IgD-negative memory B cell (primary cell): Measurements from ENCODE around the gene FRMPD2. TPM values are rescaled to one million over a fixed set of nuclear protein-coding genes. Genes with fewer than 3 reads are reported as not detected.
"Not testable (repeated sequence)": the region's sequence is repeated elsewhere in the genome, so short reads cannot be mapped to it uniquely, and the experiment has no call there.

Experiments used
- H3K27ac Mint-ChIP-seq, 3 donors: one replicate each; pipeline ENCODE4 v1.8.0; 2020 to 2022; ENCODE audit warnings: mild to moderate bottlenecking in 3 of 3, mixed read lengths in 3 of 3, moderate library complexity in 1 of 3
- H3K27me3 Mint-ChIP-seq: one replicate; pipeline ENCODE4 v1.8.0; 2021; ENCODE audit warnings: mixed read lengths
- H3K36me3 Mint-ChIP-seq: one replicate; pipeline ENCODE4 v1.8.0; 2020; ENCODE audit warnings: mild to moderate bottlenecking, mixed read lengths
- H3K4me1 Mint-ChIP-seq, 3 donors: one replicate each; pipeline ENCODE4 v1.8.0; 2020 to 2022; ENCODE audit warnings: mixed read lengths in 3 of 3, mild to moderate bottlenecking in 1 of 3
- H3K4me3 Mint-ChIP-seq, 4 donors: one replicate each; pipeline ENCODE4 v1.8.0; 2020 to 2022; ENCODE audit warnings: mild to moderate bottlenecking in 4 of 4, mixed read lengths in 4 of 4, moderate library complexity in 3 of 4
- H3K9me3 Mint-ChIP-seq, 3 donors: one replicate each; pipeline ENCODE4 v1.8.0; 2020 to 2021; ENCODE audit warnings: mixed read lengths in 3 of 3, mild to moderate bottlenecking in 1 of 3
- polyA plus RNA-seq: library from polyadenylated mRNA; unstranded; fragments of 300-500 nt; fragmentation: Illumina TruSeq; gene quantifications from one replicate; pipeline ENCODE4 v1.2.3, GENCODE V29; 2021

Gene FRMPD2
- polyA plus RNA-seq, 1 donor from 2014 or later: not detected

DNA sequence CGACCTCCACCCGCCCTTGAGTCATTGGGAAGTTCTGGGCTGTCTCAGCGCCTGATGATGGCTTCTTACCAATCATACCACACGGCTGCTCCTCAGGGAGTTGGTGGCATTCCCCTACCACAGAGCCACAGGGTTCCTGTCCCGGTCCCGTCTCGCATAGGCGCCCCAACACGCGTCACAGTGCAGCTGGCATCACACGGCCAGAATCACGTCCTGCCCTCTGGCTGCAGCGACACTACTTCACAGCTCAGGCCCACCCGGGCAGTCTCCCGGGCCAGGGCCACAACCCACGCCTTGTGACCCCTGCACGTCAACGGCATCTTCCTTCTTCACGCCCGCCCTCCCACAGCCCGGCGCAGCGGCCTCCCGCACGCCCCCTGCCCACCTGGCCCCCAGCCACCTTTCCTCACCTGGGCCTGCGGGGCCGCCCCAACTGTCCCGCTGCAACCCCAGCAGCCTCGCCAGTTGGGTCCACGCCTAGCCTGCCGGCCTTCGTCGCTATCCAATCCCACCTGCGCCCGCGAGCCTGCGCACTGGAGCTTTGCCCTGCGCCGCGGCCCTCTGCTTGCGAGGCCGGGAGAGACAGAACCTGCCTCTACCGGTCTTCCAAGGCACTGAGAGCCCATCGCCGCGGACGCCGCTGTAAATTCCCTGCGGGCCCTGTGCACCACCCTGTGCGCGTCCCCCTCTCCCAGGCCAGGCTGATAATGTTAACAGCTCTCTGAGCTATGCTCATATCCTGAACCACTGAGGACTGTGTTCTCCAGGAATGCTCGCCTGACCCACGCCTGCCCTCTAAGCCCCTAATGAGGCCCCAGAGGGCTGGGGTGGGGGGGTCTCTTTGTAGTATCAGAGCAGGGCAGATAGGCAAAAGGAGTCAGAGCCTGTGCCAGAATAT is 134.3 kb downstream of the FRMPD2 start:
- not testable (repeated sequence) for H3K4me3 Mint-ChIP-seq, H3K9me3 Mint-ChIP-seq, H3K27me3 Mint-ChIP-seq, H3K36me3 Mint-ChIP-seq, H3K4me1 Mint-ChIP-seq, H3K27ac Mint-ChIP-seq

DNA sequence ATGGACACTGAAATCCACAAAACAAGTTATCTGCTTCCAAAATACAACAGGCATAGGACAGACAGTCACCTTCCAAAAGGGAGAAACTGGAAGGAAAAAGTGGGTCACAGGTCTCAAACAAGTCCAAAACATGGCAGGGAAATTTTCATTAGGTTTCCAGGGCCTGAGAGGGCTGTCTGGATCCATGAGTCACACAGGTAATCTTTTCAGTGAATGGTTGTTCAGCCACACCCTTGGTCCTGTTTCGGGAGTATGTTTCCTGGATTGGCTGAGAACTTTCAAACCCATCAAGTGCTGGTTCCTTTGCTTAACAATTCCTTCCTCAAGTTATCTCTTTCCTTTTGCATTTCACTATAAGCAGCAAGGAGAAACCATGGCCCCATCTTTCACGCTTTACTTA is 145.5 kb downstream of the FRMPD2 start:
- not testable (repeated sequence) for H3K27ac Mint-ChIP-seq, H3K36me3 Mint-ChIP-seq, H3K4me1 Mint-ChIP-seq, H3K4me3 Mint-ChIP-seq, H3K27me3 Mint-ChIP-seq, H3K9me3 Mint-ChIP-seq

DNA sequence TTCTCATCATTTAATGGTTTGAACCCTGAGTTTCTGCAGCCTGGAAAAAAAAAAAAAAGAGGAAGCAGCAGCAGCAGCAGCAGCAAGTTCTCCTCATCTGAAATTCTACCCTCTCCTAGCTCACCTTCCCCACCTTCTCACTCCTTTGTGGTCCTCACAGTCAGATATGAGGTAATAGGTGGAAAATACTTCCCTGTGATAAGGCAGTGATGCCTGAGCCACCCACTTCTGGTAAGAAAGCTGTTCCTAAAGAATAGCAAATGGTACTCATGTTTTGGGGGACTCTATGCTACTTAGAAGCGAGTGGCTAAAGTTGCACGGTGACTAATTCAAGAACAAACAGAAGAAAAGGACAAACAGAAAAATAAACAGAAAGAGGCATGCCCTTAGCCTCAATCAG is 148.2 kb downstream of the FRMPD2 start:
- H3K36me3 Mint-ChIP-seq, H3K27me3 Mint-ChIP-seq, H3K4me3 Mint-ChIP-seq, H3K27ac Mint-ChIP-seq, H3K4me1 Mint-ChIP-seq, H3K9me3 Mint-ChIP-seq: not testable (repeated sequence)

DNA sequence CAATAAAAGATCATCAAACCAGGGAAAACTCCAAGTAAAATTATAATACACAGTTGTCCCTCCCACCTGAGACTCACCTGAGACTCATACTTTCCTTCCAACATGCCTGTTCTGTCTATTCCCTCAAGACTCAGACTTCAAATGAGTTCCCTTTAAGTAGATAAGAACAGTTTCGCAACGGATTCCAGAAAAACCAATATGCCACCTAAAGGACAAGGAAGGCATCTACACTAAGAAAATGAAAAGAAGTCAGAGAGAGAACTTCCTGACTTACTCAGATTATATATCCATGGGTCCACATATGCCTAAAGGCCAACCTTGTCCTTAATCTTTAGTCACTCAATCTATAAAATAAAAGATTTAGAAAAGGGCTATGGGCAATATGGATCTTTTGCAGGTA is 148.9 kb downstream of the FRMPD2 start:
- not testable (repeated sequence) for H3K4me1 Mint-ChIP-seq, H3K27me3 Mint-ChIP-seq, H3K36me3 Mint-ChIP-seq, H3K9me3 Mint-ChIP-seq, H3K4me3 Mint-ChIP-seq, H3K27ac Mint-ChIP-seq

DNA sequence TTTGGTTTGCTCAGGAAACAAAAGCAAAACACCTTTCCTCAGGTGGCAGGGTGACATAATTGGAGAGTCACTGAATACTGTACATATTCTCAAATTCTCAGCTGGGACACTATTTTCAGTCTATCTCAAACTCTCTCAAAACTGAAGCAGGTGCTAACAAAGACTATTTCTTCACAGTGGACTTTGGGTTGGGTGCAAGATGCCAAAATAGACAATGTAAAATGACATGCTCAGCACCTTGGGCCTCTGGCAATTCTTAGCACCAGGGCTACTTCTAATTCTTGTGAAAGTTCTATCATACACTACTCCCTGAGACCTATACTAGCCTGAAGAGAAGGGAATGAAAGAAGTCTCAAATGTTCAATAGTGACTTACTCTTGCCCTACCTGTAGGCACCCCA is 151.9 kb downstream of the FRMPD2 start:
- not testable (repeated sequence) for H3K27me3 Mint-ChIP-seq, H3K27ac Mint-ChIP-seq, H3K9me3 Mint-ChIP-seq, H3K4me1 Mint-ChIP-seq, H3K36me3 Mint-ChIP-seq, H3K4me3 Mint-ChIP-seq

DNA sequence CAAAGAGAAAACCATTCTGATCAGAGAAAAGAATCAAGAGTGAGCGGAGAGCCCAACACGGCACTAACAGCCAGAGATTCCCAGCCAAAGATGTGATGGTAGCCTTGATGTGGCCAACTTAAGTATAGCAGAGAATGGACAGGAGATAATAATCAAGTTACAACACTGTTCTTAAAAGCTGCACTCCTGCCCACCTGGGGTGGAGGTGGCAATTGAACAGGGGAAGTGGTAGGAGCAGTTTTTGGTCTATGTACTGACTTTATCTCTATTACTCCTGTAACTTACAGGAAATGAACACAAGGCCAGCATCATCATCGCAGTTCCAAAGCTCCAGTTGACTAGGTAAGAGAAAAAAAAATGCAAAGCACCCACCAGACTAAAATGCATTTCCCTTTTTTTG is 164.2 kb downstream of the FRMPD2 start:
- H3K4me1 Mint-ChIP-seq, H3K36me3 Mint-ChIP-seq, H3K27ac Mint-ChIP-seq, H3K4me3 Mint-ChIP-seq, H3K27me3 Mint-ChIP-seq, H3K9me3 Mint-ChIP-seq: not testable (repeated sequence)

Other genes starting within 250 kb of the FRMPD2 start
- gene MAPK8, start 32.0 kb upstream of the FRMPD2 start, polyA plus RNA-seq: 9.3 TPM